Measurements from ENCODE around the gene SPRED2. TPM values are rescaled to one million over a fixed set of nuclear protein-coding genes. Genes with fewer than 3 reads are reported as not detected.

Gene SPRED2
- total RNA-seq, 4 donors from 2014 or later, result 8.4 to 34.8 (median 29.7) TPM

DNA sequence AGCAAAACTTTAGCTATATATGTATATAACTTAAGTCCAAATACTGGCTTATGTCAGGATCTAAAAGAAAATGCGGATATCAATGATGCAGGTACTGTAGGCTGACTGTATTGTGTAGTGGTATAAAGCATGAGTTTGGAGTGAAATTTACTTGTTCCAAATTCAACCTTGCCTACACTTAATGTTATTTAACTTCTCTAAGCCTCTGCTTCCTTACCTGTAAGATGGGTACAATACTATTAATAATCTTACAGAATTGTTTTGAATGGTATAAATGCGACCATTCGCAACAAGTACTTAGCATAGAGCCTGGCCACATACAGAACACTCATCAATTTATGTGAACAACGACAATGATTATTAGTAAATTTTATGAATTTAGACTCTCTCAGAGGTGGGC is 62.4 kb downstream of the SPRED2 start:
- H3K4me3 ChIP-seq, result no peak overlapping the region
- peaks cover 22 to 52% (median 28%) of the 10 kb centered on the region in 4 donors for H3K4me1 ChIP-seq
- no peaks in the 10 kb centered on the region for H3K9me3 ChIP-seq
- WGBS, 2 donors (ENCODE audit: low coverage in 1 of 2), result 68 to 83% methylated on average over 4 of the region's 4 CpGs
- TF ChIP-seq, protein P1, sequence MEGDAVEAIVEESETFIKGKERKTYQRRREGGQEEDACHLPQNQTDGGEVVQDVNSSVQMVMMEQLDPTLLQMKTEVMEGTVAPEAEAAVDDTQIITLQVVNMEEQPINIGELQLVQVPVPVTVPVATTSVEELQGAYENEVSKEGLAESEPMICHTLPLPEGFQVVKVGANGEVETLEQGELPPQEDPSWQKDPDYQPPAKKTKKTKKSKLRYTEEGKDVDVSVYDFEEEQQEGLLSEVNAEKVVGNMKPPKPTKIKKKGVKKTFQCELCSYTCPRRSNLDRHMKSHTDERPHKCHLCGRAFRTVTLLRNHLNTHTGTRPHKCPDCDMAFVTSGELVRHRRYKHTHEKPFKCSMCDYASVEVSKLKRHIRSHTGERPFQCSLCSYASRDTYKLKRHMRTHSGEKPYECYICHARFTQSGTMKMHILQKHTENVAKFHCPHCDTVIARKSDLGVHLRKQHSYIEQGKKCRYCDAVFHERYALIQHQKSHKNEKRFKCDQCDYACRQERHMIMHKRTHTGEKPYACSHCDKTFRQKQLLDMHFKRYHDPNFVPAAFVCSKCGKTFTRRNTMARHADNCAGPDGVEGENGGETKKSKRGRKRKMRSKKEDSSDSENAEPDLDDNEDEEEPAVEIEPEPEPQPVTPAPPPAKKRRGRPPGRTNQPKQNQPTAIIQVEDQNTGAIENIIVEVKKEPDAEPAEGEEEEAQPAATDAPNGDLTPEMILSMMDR (IDR thresholded peaks at IDR 0.05), result no peak
- TF ChIP-seq EP300 (IDR thresholded peaks at IDR 0.05; ENCODE audit: low read depth) (no peak), POLR2AphosphoS5 (IDR thresholded peaks at IDR 0.05) (no peak), POLR2A (IDR thresholded peaks at IDR 0.05) (no peak)
- H3K27me3 ChIP-seq, result no peaks in the 10 kb centered on the region
- in situ Hi-C loops (cut with MboI; ENCODE audit: low pct_ligation_motif_present in 1 of 4, low pct_unique_long_range_greater_than_20kb in 1 of 4, low sequenced_read_pairs in 3 of 4), result no loop called here
- intact Hi-C loops (cut with DNase I; ENCODE audit: low total_unique reads), result no loop called here
- no peaks in the 10 kb centered on the region for H3K36me3 ChIP-seq
- DNase-seq, result no peak
- no peak overlapping the region for H3K27ac ChIP-seq

- intact Hi-C loops (cut with DNase I; ENCODE audit: low total_unique reads), result no loop called here
- WGBS, 2 donors (ENCODE audit: low coverage in 1 of 2), result 40 to 94% methylated on average over 1 to 2 of the region's 2 CpGs
- no peaks in the 10 kb centered on the region for H3K36me3 ChIP-seq
- H3K27ac ChIP-seq, result no peak overlapping the region
- in situ Hi-C loops (cut with MboI; ENCODE audit: low pct_ligation_motif_present in 1 of 4, low pct_unique_long_range_greater_than_20kb in 1 of 4, low sequenced_read_pairs in 3 of 4), result no loop called here
- peaks cover 22 to 54% (median 30%) of the 10 kb centered on the region in 4 donors for H3K4me1 ChIP-seq
- TF ChIP-seq POLR2A (IDR thresholded peaks at IDR 0.05), result no peak
- TF ChIP-seq, protein P1 (IDR thresholded peaks at IDR 0.05), result no peak
- no peak for TF ChIP-seq EP300 (IDR thresholded peaks at IDR 0.05; ENCODE audit: low read depth)
- TF ChIP-seq POLR2AphosphoS5 (IDR thresholded peaks at IDR 0.05), result no peak
- no peak for DNase-seq
- no peaks in the 10 kb centered on the region for H3K27me3 ChIP-seq
- no peak overlapping the region for H3K4me3 ChIP-seq
- no peaks in the 10 kb centered on the region for H3K9me3 ChIP-seq
These were observed 62.8 kb downstream of the SPRED2 start for GRCh38 chr2:65369574-65369973.

DNA sequence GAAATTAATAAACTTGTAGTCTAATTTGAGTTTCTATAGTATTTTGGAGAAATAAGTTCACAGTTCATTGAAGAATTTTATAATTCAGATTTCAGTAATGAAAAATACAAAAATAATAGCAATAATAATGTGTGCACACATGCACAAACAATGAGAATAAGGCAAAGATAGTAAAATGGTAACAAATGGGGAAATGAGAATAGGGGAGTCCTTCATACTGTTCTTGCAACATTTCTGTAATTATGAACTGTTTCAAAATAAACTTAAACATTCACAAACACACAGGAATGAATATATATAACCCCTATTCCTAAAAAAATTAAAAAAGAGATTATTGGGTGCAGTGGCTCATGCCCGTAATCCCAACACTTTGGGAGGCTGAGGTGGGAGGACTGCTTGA is 63.9 kb downstream of the SPRED2 start:
- DNase-seq, result no peak
- Histone ChIP-seq H3K27me3 (no peaks in the 10 kb centered on the region), H3K4me1 (peaks cover 19 to 62% (median 34%) of the 10 kb centered on the region in 4 donors), H3K36me3 (no peaks in the 10 kb centered on the region), H3K4me3 (no peak overlapping the region), H3K27ac (peak overlapping the region in 1 of 4 donors; percentile 80), H3K9me3 (no peaks in the 10 kb centered on the region)
- intact Hi-C loops (cut with DNase I; ENCODE audit: low total_unique reads), result no loop called here
- in situ Hi-C loops (cut with MboI; ENCODE audit: low pct_ligation_motif_present in 1 of 4, low pct_unique_long_range_greater_than_20kb in 1 of 4, low sequenced_read_pairs in 3 of 4), result no loop called here
- 95 to 100% methylated on average over 1 of the region's 1 CpG for WGBS, 2 donors (ENCODE audit: low coverage in 1 of 2)
- TF ChIP-seq EP300 (IDR thresholded peaks at IDR 0.05; ENCODE audit: low read depth) (no peak), POLR2A (IDR thresholded peaks at IDR 0.05) (no peak), POLR2AphosphoS5 (IDR thresholded peaks at IDR 0.05) (no peak)
- TF ChIP-seq, protein P1 (IDR thresholded peaks at IDR 0.05), result no peak

DNA sequence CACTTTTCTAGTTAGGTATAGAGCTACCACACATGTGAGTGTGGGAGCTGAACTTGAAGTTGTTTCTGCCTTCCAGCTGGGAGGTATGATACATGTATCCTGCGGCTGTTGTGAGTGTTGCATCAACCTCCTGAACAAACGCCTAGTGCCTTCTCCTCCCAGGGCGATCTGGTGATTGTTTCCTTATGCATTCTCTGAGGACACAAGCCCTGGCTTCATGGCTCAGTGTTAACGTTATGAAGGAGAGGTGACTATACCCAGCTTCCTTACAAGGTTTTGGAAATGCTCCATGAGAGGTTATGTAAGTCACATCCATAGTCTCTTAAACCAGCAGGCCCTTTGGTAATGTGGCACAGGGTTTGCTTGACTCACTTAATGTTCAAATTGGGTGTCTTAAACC is 64.9 kb downstream of the SPRED2 start:
- in situ Hi-C loops (cut with MboI; ENCODE audit: low pct_ligation_motif_present in 1 of 4, low pct_unique_long_range_greater_than_20kb in 1 of 4, low sequenced_read_pairs in 3 of 4) (no loop called here), intact Hi-C loops (cut with DNase I; ENCODE audit: low total_unique reads) (no loop called here)
- H3K4me3 ChIP-seq, result no peak overlapping the region
- no peaks in the 10 kb centered on the region for H3K27me3 ChIP-seq
- peak overlapping the region; percentile 73 to 80 (median 76) for H3K27ac ChIP-seq
- DNase-seq, result peak; percentile 36
- 30 to 44% methylated on average over 2 to 4 of the region's 4 CpGs for WGBS, 2 donors (ENCODE audit: low coverage in 1 of 2)
- no peaks in the 10 kb centered on the region for H3K9me3 ChIP-seq
- TF ChIP-seq POLR2AphosphoS5 (IDR thresholded peaks at IDR 0.05), result no peak
- no peak for TF ChIP-seq POLR2A (IDR thresholded peaks at IDR 0.05)
- TF ChIP-seq EP300 (IDR thresholded peaks at IDR 0.05; ENCODE audit: low read depth), result no peak
- TF ChIP-seq, protein P1 (IDR thresholded peaks at IDR 0.05), result no peak
- H3K4me1 ChIP-seq, result peaks cover 14 to 61% (median 33%) of the 10 kb centered on the region in 4 donors
- H3K36me3 ChIP-seq, result no peaks in the 10 kb centered on the region
